NB4 (cell line): Measurements from ENCODE around the gene COPA.

Experiments used
- POLR2A ChIP-seq: IDR thresholded peaks from 2 replicates; pipeline ENCODE4 v1.6.1; 2011; ENCODE audit warnings: mild to moderate bottlenecking; ENCODE audit not compliant: insufficient read length; ENCODE audit errors: extremely low read depth
- TF ChIP-seq, protein P1 (sequence below): IDR thresholded peaks from one replicate; pipeline ENCODE4 v1.5.1; 2012; ENCODE audit warnings: low read depth, low read length

DNA sequence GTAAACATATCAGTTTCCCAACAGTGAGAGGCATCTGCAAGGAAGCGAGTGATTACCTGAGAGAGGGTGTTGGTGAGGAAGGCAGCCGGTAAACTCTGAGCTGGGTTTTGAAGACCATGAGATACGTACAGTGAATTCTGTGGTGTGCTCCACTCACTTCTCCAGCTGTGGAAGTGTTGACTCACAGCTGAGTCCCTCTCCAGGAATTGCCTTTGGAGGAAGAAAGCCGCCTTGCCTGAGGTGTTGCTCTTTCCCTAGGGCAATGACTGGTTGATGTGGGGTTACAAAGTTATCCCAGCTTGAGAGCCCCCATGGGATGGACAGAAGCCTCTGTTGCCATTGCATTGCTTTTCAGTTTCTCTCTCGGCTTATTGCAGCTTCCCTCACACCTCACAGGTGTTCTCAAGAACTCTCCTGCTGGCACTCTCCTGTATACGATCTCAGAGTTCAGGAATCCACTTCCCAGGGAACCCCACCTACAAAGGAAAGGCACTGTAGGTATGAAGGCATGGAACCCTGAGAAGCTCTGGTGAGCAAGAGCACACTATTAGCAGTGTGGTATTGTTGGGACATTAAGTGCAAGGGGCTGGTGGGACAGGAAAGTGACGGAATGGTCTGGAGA, 34.6 kb upstream of the COPA start:
- TF ChIP-seq POLR2A, result no peak
- TF ChIP-seq, protein P1, sequence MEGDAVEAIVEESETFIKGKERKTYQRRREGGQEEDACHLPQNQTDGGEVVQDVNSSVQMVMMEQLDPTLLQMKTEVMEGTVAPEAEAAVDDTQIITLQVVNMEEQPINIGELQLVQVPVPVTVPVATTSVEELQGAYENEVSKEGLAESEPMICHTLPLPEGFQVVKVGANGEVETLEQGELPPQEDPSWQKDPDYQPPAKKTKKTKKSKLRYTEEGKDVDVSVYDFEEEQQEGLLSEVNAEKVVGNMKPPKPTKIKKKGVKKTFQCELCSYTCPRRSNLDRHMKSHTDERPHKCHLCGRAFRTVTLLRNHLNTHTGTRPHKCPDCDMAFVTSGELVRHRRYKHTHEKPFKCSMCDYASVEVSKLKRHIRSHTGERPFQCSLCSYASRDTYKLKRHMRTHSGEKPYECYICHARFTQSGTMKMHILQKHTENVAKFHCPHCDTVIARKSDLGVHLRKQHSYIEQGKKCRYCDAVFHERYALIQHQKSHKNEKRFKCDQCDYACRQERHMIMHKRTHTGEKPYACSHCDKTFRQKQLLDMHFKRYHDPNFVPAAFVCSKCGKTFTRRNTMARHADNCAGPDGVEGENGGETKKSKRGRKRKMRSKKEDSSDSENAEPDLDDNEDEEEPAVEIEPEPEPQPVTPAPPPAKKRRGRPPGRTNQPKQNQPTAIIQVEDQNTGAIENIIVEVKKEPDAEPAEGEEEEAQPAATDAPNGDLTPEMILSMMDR, result no peak
